NCI-H526 (cell line): ENCODE results near the gene IYD.
"Not testable (repeated sequence)": the region's sequence is repeated elsewhere in the genome, so short reads cannot be mapped to it uniquely, and the experiment has no call there.

Experiments
- DNase-seq, 2 experiments: peaks; one replicate each; lab custom pipeline; 2025; lab: John Stamatoyannopoulos, UW

IYD gene

DNA sequence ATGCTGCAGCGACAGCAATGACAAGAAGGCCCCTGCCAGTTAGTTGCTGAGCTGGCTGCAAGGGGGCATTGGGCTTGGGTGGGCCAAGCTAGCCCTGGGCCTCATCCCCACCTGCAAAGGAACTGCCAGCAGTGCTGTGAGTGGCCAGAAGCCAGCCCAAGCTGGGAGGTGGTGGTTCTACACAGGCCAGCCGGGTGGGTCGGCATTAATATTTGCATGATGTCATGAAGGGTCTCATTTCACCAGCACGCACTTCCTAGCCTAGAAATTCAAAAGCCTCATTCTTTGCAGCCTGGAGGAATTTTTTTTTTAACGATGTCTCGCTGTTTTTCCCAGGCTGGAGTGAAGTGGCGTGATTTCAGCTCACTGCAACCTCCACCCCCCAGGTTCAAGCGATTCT lies 62.0 kb downstream of the IYD start:
- no peak for DNase-seq

DNA sequence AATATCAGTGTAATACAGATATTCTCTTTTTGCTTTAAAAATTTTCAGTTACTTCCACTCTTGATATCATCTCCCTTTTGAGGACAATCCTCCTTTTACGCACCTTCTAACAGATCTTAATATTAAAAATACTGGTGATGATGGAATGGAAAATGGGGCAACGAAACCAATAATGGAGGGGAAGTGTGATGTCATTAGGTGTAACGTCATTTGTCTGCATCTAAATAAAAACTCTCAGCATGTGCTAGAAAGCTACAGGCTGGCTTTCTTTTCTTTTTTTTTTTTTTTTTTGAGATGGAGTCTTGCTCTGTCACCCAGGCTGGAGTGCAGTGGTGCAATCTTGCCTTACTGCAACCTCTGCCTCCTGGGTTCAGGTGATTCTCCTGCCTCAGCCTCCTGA lies 66.5 kb downstream of the IYD start:
- DNase-seq: no peak

DNA sequence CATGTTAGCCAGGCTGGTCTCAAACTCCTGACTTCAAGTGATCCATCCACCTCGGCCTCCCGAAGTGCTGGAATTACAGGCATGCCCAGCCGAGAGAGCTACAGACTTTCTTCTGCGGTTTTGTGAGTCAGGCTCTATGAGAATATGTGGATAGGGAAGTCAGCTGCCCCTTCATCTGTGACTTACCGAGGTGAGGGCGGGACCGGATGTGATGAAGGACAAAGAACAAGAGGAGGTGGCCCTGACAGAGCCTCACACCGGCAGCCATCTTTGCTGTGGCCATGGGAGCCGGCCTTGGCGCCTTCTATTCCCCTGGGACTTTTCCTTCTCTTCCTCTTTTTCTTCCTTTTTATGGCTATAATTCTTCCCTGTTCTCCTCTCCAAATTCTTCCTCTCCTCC lies 67.0 kb downstream of the IYD start:
- no peak for DNase-seq

GRCh38 chr6:150439373-150439772 lies 70.6 kb downstream of the IYD start:
- no peak for DNase-seq

DNA sequence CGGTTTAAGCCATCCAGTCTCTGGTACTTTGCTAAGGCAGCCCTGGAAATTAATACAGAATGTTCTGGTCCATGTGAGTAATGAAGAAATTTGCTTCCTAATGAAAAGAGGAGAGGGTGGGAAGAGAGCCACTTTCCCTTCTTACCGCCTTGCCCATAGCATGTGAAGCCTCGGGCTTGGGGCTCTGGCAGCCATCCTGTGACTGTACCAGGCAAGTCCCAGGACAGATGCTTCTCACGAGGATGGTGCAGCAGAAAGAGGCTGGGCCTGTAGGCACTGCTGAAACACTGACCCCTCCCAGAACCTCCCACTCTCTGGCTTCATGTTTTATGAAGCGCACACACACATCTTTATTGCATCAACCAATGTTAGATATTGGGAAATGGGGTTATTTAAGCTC lies 74.8 kb downstream of the IYD start:
- DNase-seq: no peak

GRCh38 chr6:150444308-150444707 lies 75.5 kb downstream of the IYD start:
- DNase-seq: no peak

- DNase-seq: no peak
These were observed 76.7 kb downstream of the IYD start for GRCh38 chr6:150445486-150445885.

DNA sequence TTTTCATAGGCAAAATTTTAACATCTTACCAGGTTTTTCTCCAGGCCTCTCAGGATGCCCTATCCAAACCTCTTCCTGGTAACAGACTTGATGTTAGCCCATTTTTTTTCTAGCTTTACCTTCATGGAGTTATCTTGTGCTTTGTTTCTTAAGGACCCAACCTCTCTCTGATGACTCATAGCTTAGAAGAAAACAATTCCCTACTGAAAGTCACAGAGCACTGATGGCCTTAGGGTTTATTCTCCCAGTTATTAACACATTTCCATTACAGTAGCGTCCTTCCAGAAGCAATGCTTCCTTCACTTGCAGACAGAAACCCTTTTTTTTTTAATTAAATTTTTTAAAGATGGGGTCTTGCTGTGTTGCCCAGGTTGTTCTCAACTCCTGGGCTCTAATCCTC lies 79.4 kb downstream of the IYD start:
- no peak for DNase-seq

DNA sequence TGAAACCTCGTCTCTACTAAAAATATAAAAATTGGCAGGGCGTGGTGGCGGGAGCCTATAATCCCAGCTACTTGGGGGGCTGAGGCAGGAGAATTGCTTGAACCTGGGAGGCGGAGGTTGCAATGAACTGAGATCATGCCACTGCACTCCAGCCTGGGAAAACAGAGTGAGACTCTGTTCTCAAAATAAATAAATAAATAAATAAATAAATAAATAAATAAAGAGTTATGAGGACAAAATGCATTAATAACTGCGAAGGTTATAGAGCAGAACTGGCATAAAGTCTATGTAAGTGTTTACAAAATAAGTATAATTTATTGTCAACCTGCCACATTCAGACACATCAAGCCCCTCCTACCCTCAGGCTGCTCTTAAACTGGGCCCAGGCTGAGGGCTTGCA lies 80.2 kb downstream of the IYD start:
- not testable (repeated sequence) for DNase-seq

DNA sequence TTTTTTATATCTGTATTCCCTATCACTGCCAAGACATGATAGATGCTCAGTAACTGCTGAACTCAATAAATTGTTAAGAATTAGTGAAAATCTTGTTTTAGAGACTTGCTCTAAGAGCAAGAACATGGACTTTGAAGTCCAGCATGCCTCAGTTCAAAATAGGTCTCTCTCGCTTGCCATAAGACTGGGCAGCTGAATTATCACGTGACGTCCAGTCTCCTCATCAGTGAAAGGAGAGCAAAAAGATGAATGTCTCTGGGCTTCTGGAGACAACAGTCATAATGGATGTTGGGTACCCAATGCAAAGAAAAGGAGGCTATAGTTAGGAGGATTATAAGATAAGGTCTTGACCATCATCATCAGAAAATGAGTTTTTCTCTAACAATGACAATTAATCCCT lies 82.1 kb downstream of the IYD start:
- no peak for DNase-seq

DNA sequence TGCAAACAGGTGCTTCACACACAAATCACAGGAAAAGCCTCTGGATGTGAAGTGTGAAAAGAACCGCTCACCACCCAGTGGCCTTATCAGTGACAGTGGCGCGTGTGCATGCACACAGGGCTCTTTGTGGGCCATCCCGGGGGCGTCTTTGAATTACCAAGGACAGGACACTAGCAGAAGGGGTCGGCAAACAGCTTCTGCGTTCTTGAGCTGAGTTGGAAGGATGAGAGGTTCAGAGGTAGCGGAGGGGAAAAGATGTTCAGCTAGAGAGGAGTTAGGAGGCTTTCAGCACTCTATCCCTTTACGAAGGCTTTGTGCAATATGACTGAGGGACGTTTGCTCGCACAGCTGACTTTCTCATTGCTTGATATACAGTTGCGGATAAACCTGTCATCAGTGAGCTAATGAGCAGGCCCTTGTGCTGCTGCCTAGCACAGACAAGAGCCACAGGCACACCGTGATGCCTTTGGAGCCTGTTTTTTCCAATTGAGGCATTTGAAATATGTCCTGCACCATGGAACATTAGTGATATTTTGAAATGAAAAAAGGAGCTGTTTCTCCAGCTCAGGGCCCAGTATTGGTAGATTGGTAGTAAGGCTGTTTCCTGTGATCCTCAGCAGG lies 83.1 kb downstream of the IYD start:
- no peak for DNase-seq

GRCh38 chr6:150452428-150453243 lies 83.8 kb downstream of the IYD start:
- no peak for DNase-seq

DNA sequence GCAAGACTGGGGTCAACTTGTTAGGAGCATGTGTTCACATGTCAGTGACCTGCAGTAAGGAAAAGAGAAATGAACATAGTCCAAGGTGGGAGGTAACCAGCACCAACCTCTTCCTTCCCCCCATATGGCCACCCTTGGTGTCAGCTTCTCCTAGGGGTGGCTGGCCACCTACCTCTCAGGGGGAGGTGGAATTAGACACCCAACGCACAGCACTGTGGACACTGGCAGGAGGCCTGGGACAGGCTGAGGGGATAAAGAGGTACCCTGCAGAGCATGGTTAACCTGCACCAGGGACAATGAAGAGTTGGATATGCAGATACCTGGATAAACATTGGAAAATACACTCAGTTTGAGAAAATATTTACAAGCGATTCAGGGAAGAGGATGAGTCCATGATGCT lies 84.5 kb downstream of the IYD start:
- DNase-seq: no peak
